ENCODE results near the gene ERF. TPM values are rescaled to one million over a fixed set of nuclear protein-coding genes. Genes with fewer than 3 reads are reported as not detected.

Gene ERF
- total and polyA plus RNA-seq, 4 donors = 24.2 to 53.6 (median 43.0) TPM

DNA sequence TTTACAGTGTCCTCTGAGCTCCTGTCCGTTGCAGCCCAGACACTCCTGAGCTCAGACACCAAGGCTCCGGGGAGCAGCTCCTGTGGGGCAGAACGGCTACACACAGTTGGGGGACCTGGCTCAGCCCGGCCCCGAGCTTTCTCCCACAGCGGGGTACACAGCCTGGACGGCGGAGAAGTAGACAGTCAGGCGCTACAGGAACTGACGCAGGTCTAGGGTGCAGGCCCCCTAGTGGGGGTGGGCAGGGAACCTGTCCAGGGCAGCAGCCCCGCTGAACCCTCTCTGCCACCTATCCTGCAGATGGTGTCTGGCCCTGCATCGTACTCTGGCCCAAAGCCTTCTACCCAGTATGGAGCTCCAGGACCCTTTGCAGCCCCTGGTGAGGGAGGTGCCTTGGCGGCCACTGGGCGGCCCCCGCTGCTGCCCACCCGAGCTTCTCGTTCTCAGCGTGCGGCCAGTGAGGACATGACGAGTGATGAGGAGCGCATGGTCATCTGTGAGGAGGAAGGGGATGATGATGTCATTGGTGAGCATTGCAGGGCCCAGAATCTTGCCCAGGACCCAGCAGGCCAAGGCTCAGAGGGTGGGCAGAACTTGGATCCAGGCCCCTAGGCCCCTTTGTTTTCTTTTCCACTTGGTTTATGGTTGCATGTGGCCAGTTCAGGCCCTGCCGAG lies 34.1 kb upstream of the ERF start:
- H3K9me3 ChIP-seq (ENCODE audit: control insufficient read depth in 4 of 4, insufficient read depth in 3 of 4, low read length in 3 of 4) = no peaks in the 10 kb centered on the region
- H3K4me3 ChIP-seq = no peak overlapping the region
- 92 to 95% methylated on average over 22 of the region's 22 CpGs for WGBS, 2 donors
- TF ChIP-seq, protein P1, sequence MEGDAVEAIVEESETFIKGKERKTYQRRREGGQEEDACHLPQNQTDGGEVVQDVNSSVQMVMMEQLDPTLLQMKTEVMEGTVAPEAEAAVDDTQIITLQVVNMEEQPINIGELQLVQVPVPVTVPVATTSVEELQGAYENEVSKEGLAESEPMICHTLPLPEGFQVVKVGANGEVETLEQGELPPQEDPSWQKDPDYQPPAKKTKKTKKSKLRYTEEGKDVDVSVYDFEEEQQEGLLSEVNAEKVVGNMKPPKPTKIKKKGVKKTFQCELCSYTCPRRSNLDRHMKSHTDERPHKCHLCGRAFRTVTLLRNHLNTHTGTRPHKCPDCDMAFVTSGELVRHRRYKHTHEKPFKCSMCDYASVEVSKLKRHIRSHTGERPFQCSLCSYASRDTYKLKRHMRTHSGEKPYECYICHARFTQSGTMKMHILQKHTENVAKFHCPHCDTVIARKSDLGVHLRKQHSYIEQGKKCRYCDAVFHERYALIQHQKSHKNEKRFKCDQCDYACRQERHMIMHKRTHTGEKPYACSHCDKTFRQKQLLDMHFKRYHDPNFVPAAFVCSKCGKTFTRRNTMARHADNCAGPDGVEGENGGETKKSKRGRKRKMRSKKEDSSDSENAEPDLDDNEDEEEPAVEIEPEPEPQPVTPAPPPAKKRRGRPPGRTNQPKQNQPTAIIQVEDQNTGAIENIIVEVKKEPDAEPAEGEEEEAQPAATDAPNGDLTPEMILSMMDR (IDR thresholded peaks at IDR 0.05; ENCODE audit: control extremely low read depth, extremely low read depth) = no peak
- no peak for ATAC-seq (ENCODE audit: insufficient read depth, low FRiP score)
- no peaks in the 10 kb centered on the region for H3K27me3 ChIP-seq (ENCODE audit: control insufficient read depth in 3 of 3, insufficient read depth in 3 of 3, low read length in 2 of 3)
- H3K4me1 ChIP-seq (ENCODE audit: control insufficient read depth in 5 of 5, insufficient read depth in 5 of 5, low read length in 5 of 5) = peaks cover 11 to 19% (median 16%) of the 10 kb centered on the region in 5 donors
- H3K9ac ChIP-seq (ENCODE audit: insufficient read depth in 1 of 2, low read length in 2 of 2) = no peak overlapping the region
- H3K36me3 ChIP-seq (ENCODE audit: control insufficient read depth in 4 of 4, insufficient read depth in 4 of 4, low read length in 4 of 4) = peaks cover 12 to 72% (median 32%) of the 10 kb centered on the region in 4 donors
- H3K27ac ChIP-seq (ENCODE audit: low read depth in 1 of 2, low read length in 1 of 2) = no peak overlapping the region
- DNase-seq = no peak

- H3K4me1 ChIP-seq (ENCODE audit: control insufficient read depth in 5 of 5, insufficient read depth in 5 of 5, low read length in 5 of 5) = peaks cover 12 to 20% (median 16%) of the 10 kb centered on the region in 5 donors
- WGBS, 2 donors = 57 to 78% methylated on average over 4 of the region's 4 CpGs
- H3K4me3 ChIP-seq = no peak overlapping the region
- H3K27ac ChIP-seq (ENCODE audit: low read depth in 1 of 2, low read length in 1 of 2) = no peak overlapping the region
- H3K36me3 ChIP-seq (ENCODE audit: control insufficient read depth in 4 of 4, insufficient read depth in 4 of 4, low read length in 4 of 4) = peaks cover 10 to 66% (median 32%) of the 10 kb centered on the region in 4 donors
- ATAC-seq (ENCODE audit: insufficient read depth, low FRiP score) (no peak), DNase-seq (no peak)
- no peaks in the 10 kb centered on the region for H3K9me3 ChIP-seq (ENCODE audit: control insufficient read depth in 4 of 4, insufficient read depth in 3 of 4, low read length in 3 of 4)
- H3K27me3 ChIP-seq (ENCODE audit: control insufficient read depth in 3 of 3, insufficient read depth in 3 of 3, low read length in 2 of 3) = no peaks in the 10 kb centered on the region
- no peak overlapping the region for H3K9ac ChIP-seq (ENCODE audit: insufficient read depth in 1 of 2, low read length in 2 of 2)
- TF ChIP-seq, protein P1 (IDR thresholded peaks at IDR 0.05; ENCODE audit: control extremely low read depth, extremely low read depth) = no peak
Measured at GRCh38 chr19:42288387-42288786, 33.5 kb upstream of the ERF start.

GRCh38 chr19:42287827-42288107 lies 32.8 kb upstream of the ERF start:
- 91 to 95% methylated on average over 10 of the region's 10 CpGs for WGBS, 2 donors
- Histone ChIP-seq H3K9ac (ENCODE audit: insufficient read depth in 1 of 2, low read length in 2 of 2) (no peak overlapping the region), H3K36me3 (ENCODE audit: control insufficient read depth in 4 of 4, insufficient read depth in 4 of 4, low read length in 4 of 4) (peaks cover 10 to 60% (median 32%) of the 10 kb centered on the region in 4 donors), H3K27ac (ENCODE audit: low read depth in 1 of 2, low read length in 1 of 2) (no peak overlapping the region), H3K9me3 (ENCODE audit: control insufficient read depth in 4 of 4, insufficient read depth in 3 of 4, low read length in 3 of 4) (no peaks in the 10 kb centered on the region), H3K4me3 (no peak overlapping the region), H3K4me1 (ENCODE audit: control insufficient read depth in 5 of 5, insufficient read depth in 5 of 5, low read length in 5 of 5) (peaks cover 16 to 25% (median 19%) of the 10 kb centered on the region in 5 donors), H3K27me3 (ENCODE audit: control insufficient read depth in 3 of 3, insufficient read depth in 3 of 3, low read length in 2 of 3) (no peaks in the 10 kb centered on the region)
- TF ChIP-seq, protein P1 (IDR thresholded peaks at IDR 0.05; ENCODE audit: control extremely low read depth, extremely low read depth) = no peak
- no peak for ATAC-seq (ENCODE audit: insufficient read depth, low FRiP score)
- no peak for DNase-seq
